Muscle of leg (tissue), 11 donors: Measurements from ENCODE around the gene PROP1. TPM values are rescaled to one million over a fixed set of nuclear protein-coding genes. Genes with fewer than 3 reads are reported as not detected.
"Not testable (repeated sequence)": the region's sequence is repeated elsewhere in the genome, so short reads cannot be mapped to it uniquely, and the experiment has no call there.

Source experiments
- DNase-seq: peaks from one replicate; pipeline ENCODE4 v3.0.0; 2013
- H3K27ac ChIP-seq: one replicate; pipeline ENCODE4 v1.5.1; 2013; ENCODE audit warnings: mild to moderate bottlenecking, low read length, control low read depth
- H3K27me3 ChIP-seq: one replicate; pipeline ENCODE4 v1.6.1; 2013; ENCODE audit warnings: low read length; ENCODE audit not compliant: control insufficient read depth, insufficient read depth
- H3K36me3 ChIP-seq: one replicate; pipeline ENCODE4 v1.6.1; 2013; ENCODE audit warnings: low read length; ENCODE audit not compliant: control insufficient read depth, insufficient read depth
- H3K4me1 ChIP-seq: one replicate; pipeline ENCODE4 v1.6.1; 2013; ENCODE audit warnings: low read length; ENCODE audit not compliant: control insufficient read depth, insufficient read depth
- H3K4me3 ChIP-seq: one replicate; pipeline ENCODE4 v1.5.1; 2013; ENCODE audit warnings: low read length, control low read depth
- H3K9me3 ChIP-seq: replicated peaks from 2 replicates; pipeline ENCODE4 v1.6.1; 2013; ENCODE audit warnings: low read depth, low read length; ENCODE audit not compliant: control insufficient read depth
- WGBS: methylation state at CpG from one replicate; pipeline ENCODE4 v1.1.5; 2013; ENCODE audit warnings: missing lambda C conversion rate; ENCODE audit not compliant: insufficient coverage; 5-methylcytosine and 5-hydroxymethylcytosine counted together
- polyA plus RNA-seq, 8 donors: library from polyadenylated mRNA; unstranded; fragments of 120-200 nt; gene quantifications; one replicate each; pipeline versions ENCODE4 v1.2.1 to v1.2.3, GENCODE V29; 2013; ENCODE audit warnings: inconsistent platforms in 1 of 8, low replicate concordance in 1 of 8; ENCODE audit not compliant: insufficient read length in 8 of 8, insufficient read depth in 1 of 8
- total RNA-seq: library from RNA; stranded (reverse); fragments of 120-200 nt; gene quantifications from one replicate; pipeline ENCODE4 v1.2.4, GENCODE V29; 2013

The PROP1 gene
- total and polyA plus RNA-seq, 9 donors: 0.08 TPM; not detected in 8

GRCh38 chr5:177982956-177983355, 13.1 kb downstream of the PROP1 start:
- Histone ChIP-seq H3K4me3 (no peak overlapping the region), H3K27ac (no peak overlapping the region), H3K4me1 (peaks cover 3% of the 10 kb centered on the region), H3K9me3 (no peaks in the 10 kb centered on the region), H3K36me3 (no peaks in the 10 kb centered on the region), H3K27me3 (peaks cover 71% of the 10 kb centered on the region)
- WGBS: 71% methylated on average over 4 of the region's 5 CpGs
- DNase-seq: no peak

GRCh38 chr5:177982072-177982727, 13.8 kb downstream of the PROP1 start:
- Histone ChIP-seq H3K27me3 (peaks cover 63% of the 10 kb centered on the region), H3K4me3 (no peak overlapping the region), H3K4me1 (peaks cover 3% of the 10 kb centered on the region), H3K27ac (no peak overlapping the region), H3K36me3 (no peaks in the 10 kb centered on the region), H3K9me3 (no peaks in the 10 kb centered on the region)
- DNase-seq: no peak
- 17% methylated on average over 11 of the region's 17 CpGs for WGBS

- Histone ChIP-seq H3K36me3 (no peaks in the 10 kb centered on the region), H3K4me3 (no peak overlapping the region), H3K27ac (no peak overlapping the region), H3K27me3 (peaks cover 57% of the 10 kb centered on the region), H3K9me3 (no peaks in the 10 kb centered on the region), H3K4me1 (peaks cover 3% of the 10 kb centered on the region)
- WGBS: 78% methylated on average over 21 of the region's 26 CpGs
- no peak for DNase-seq
These were observed 14.6 kb downstream of the PROP1 start for GRCh38 chr5:177981296-177982071.

- Histone ChIP-seq H3K9me3 (no peaks in the 10 kb centered on the region), H3K4me1 (peaks cover 3% of the 10 kb centered on the region), H3K27ac (no peak overlapping the region), H3K27me3 (peaks cover 52% of the 10 kb centered on the region), H3K36me3 (no peaks in the 10 kb centered on the region), H3K4me3 (no peak overlapping the region)
- DNase-seq: peak; percentile 47
- 26% methylated on average over 8 of the region's 10 CpGs for WGBS
These were observed 15.3 kb downstream of the PROP1 start for GRCh38 chr5:177980743-177981151.

GRCh38 chr5:177977600-177977999, 18.4 kb downstream of the PROP1 start:
- not testable (repeated sequence) for H3K4me3 ChIP-seq, DNase-seq, H3K9me3 ChIP-seq, H3K27ac ChIP-seq, H3K36me3 ChIP-seq, H3K4me1 ChIP-seq
- no CpG with 5 or more reads among the region's 8 CpGs for WGBS
- H3K27me3 ChIP-seq: peaks cover 21% of the 10 kb centered on the region

GRCh38 chr5:177973066-177973635, 22.9 kb downstream of the PROP1 start:
- H3K4me1 ChIP-seq: no peaks in the 10 kb centered on the region
- no peak overlapping the region for H3K27ac ChIP-seq
- no peaks in the 10 kb centered on the region for H3K27me3 ChIP-seq
- no peaks in the 10 kb centered on the region for H3K36me3 ChIP-seq
- no peak overlapping the region for H3K4me3 ChIP-seq
- no peaks in the 10 kb centered on the region for H3K9me3 ChIP-seq
- no peak for DNase-seq
- WGBS: 85% methylated on average over 3 of the region's 5 CpGs

- DNase-seq: no peak
- Histone ChIP-seq H3K4me3 (no peak overlapping the region), H3K27me3 (no peaks in the 10 kb centered on the region), H3K36me3 (no peaks in the 10 kb centered on the region), H3K4me1 (no peaks in the 10 kb centered on the region), H3K27ac (no peak overlapping the region), H3K9me3 (no peaks in the 10 kb centered on the region)
- WGBS: no CpG with 5 or more reads among the region's 4 CpGs
These were observed 23.4 kb downstream of the PROP1 start for GRCh38 chr5:177972613-177973012.

- not testable (repeated sequence) for H3K4me3 ChIP-seq, H3K4me1 ChIP-seq, H3K36me3 ChIP-seq, DNase-seq, H3K27me3 ChIP-seq, H3K9me3 ChIP-seq, H3K27ac ChIP-seq
- 90% methylated on average over 5 of the region's 10 CpGs for WGBS
These were observed 24.0 kb downstream of the PROP1 start for GRCh38 chr5:177972014-177972413.

- no peaks in the 10 kb centered on the region for H3K4me1 ChIP-seq
- peaks cover 4% of the 10 kb centered on the region for H3K27me3 ChIP-seq
- H3K36me3 ChIP-seq: no peaks in the 10 kb centered on the region
- H3K4me3 ChIP-seq: no peak overlapping the region
- WGBS: 73% methylated on average over 4 of the region's 8 CpGs
- no peaks in the 10 kb centered on the region for H3K9me3 ChIP-seq
- DNase-seq: no peak
- no peak overlapping the region for H3K27ac ChIP-seq
These were observed 27.3 kb downstream of the PROP1 start for GRCh38 chr5:177968661-177969211.

- no peak overlapping the region for H3K4me3 ChIP-seq
- no peak overlapping the region for H3K27ac ChIP-seq
- no peaks in the 10 kb centered on the region for H3K36me3 ChIP-seq
- WGBS: 92% methylated on average over 4 of the region's 9 CpGs
- H3K9me3 ChIP-seq: no peaks in the 10 kb centered on the region
- no peaks in the 10 kb centered on the region for H3K4me1 ChIP-seq
- H3K27me3 ChIP-seq: peaks cover 4% of the 10 kb centered on the region
- DNase-seq: no peak
These were observed 28.7 kb downstream of the PROP1 start for GRCh38 chr5:177967221-177967887.
